CD4-positive, alpha-beta T cell (primary cell): ENCODE data around the gene SRPK2. TPM values are rescaled to one million over a fixed set of nuclear protein-coding genes. Genes with fewer than 3 reads are reported as not detected.

Experiments used
- ATAC-seq: fragments of 200-7000 bp; cut with Tn5 transposase; one replicate; pipeline ENCODE4 v1.10.0; 2022; ENCODE audit warnings: mild to moderate bottlenecking; ENCODE audit not compliant: poor library complexity
- CTCF ChIA-PET: fragments of 350-600 bp; sonication (Branson Sonifier 250); formaldehyde crosslinking; loops from one replicate; lab custom pipeline; 2021; ENCODE audit warnings: antibody characterized with exemption, inconsistent platforms; lab: Charles Lee
- POLR2A ChIA-PET: fragments of 350-600 bp; sonication (Branson Sonifier 250); formaldehyde crosslinking; loops from one replicate; lab custom pipeline; 2021; ENCODE audit warnings: antibody characterized with exemption, inconsistent platforms; lab: Charles Lee
- DNase-seq, 14 experiments: peaks; one replicate each; pipeline ENCODE4 v3.0.0-alpha.2; 2013 to 2020; ENCODE audit warnings: mixed read lengths in 2 of 14
- H3K27ac ChIP-seq, 2 donors: one replicate each; pipeline versions ENCODE4 v1.5.1 to v1.7.0; 2013; ENCODE audit warnings: low read length in 2 of 2, low read depth in 1 of 2, mild to moderate bottlenecking in 1 of 2
- H3K27me3 ChIP-seq, 2 experiments: 1 replicate in 1 of 2; 2 replicates in 1 of 2; pipeline versions ENCODE4 v1.6.1 to v1.7.0; 2013; ENCODE audit warnings: low read length in 2 of 2, control low read depth in 1 of 2, mild to moderate bottlenecking in 1 of 2, moderate library complexity in 1 of 2; ENCODE audit not compliant: insufficient read depth in 2 of 2, control insufficient read depth in 1 of 2
- H3K36me3 ChIP-seq: one replicate; pipeline ENCODE4 v1.6.1; 2013; ENCODE audit warnings: low read length, control low read depth; ENCODE audit not compliant: insufficient read depth
- H3K4me1 ChIP-seq: one replicate; pipeline ENCODE4 v1.6.1; 2013; ENCODE audit warnings: low read length, control low read depth; ENCODE audit not compliant: insufficient read depth
- H3K4me3 ChIP-seq: one replicate; pipeline ENCODE4 v1.5.1; 2013; ENCODE audit warnings: mild to moderate bottlenecking, low read length, moderate library complexity
- H3K9me3 ChIP-seq, 2 experiments: 1 replicate in 1 of 2; 2 replicates in 1 of 2; pipeline versions ENCODE4 v1.6.1 to v1.7.0; 2013; ENCODE audit warnings: low read length in 2 of 2, mild to moderate bottlenecking in 2 of 2, control low read depth in 1 of 2, moderate library complexity in 1 of 2; ENCODE audit not compliant: control insufficient read depth in 1 of 2, insufficient read depth in 1 of 2
- H3K27ac Mint-ChIP-seq: one replicate; pipeline ENCODE4 v1.8.0; 2020; ENCODE audit warnings: mixed read lengths
- H3K27me3 Mint-ChIP-seq: one replicate; pipeline ENCODE4 v1.8.0; 2021; ENCODE audit warnings: mixed read lengths
- H3K36me3 Mint-ChIP-seq: one replicate; pipeline ENCODE4 v1.8.0; 2021; ENCODE audit warnings: low read depth, mixed read lengths
- H3K4me1 Mint-ChIP-seq: one replicate; pipeline ENCODE4 v1.8.0; 2021; ENCODE audit warnings: low read depth, mixed read lengths
- H3K4me3 Mint-ChIP-seq: one replicate; pipeline ENCODE4 v1.8.0; 2020; ENCODE audit warnings: mild to moderate bottlenecking, mixed read lengths
- H3K9me3 Mint-ChIP-seq: one replicate; pipeline ENCODE4 v1.8.0; 2020; ENCODE audit warnings: mixed read lengths
- CTCF ChIP-seq: fragments of 200-600 bp; IDR thresholded peaks from one replicate; pipeline ENCODE4 v1.8.0; 2022; ENCODE audit warnings: antibody characterized with exemption, mild to moderate bottlenecking
- intact Hi-C, 2 experiments: fragments of 100-400 bp; cut with DNase I in 1 of 2; cut with micrococcal nuclease in 1 of 2; formaldehyde crosslinking; loops; one replicate each; pipeline versions ENCODE4 v1.15.1 to v1.9.0; 2023 to 2025; cut with DNase I, micrococcal nuclease
- total RNA-seq, 174 experiments: library from RNA in 2 of 174; stranded (reverse) in 2 of 174; gene quantifications; one replicate each; pipeline ENCODE4 v1.2.3 and lab custom pipeline; 2021 to 2026

SRPK2 gene
- total RNA-seq, 2 experiments from 2014 or later, result 39.9 to 40.9 TPM

- Mint-ChIP-seq H3K36me3 (peaks cover 35% of the 10 kb centered on the region), H3K9me3 (no peaks in the 10 kb centered on the region), H3K27me3 (no peaks in the 10 kb centered on the region), H3K4me1 (peaks cover 33% of the 10 kb centered on the region), H3K4me3 (no peak overlapping the region), H3K27ac (no peak overlapping the region)
- intact Hi-C loops, result no loop called here
- Histone ChIP-seq H3K4me1 (peaks cover 3% of the 10 kb centered on the region), H3K4me3 (no peak overlapping the region), H3K9me3 (peaks cover 0 to 6% of the 10 kb centered on the region in 2 experiments), H3K27ac (no peak overlapping the region), H3K27me3 (no peaks in the 10 kb centered on the region), H3K36me3 (no peaks in the 10 kb centered on the region)
- DNase-seq, result no peak
- CTCF ChIA-PET, result no interaction called here
- no peak for ATAC-seq
- TF ChIP-seq CTCF, result no peak
- POLR2A ChIA-PET, result no interaction called here
Observed at GRCh38 chr7:105229641-105230040, 159.1 kb downstream of the SRPK2 start.

- POLR2A ChIA-PET, result no interaction called here
- H3K4me3 ChIP-seq, result no peak overlapping the region
Observed at GRCh38 chr7:105228555-105228954, 160.2 kb downstream of the SRPK2 start.

GRCh38 chr7:105227391-105227790 lies 161.3 kb downstream of the SRPK2 start:
- Mint-ChIP-seq H3K4me1 (peaks cover 36% of the 10 kb centered on the region), H3K4me3 (no peak overlapping the region), H3K36me3 (peaks cover 35% of the 10 kb centered on the region), H3K27me3 (no peaks in the 10 kb centered on the region), H3K27ac (no peak overlapping the region), H3K9me3 (no peaks in the 10 kb centered on the region)
- CTCF ChIA-PET, result no interaction called here
- Histone ChIP-seq H3K36me3 (no peaks in the 10 kb centered on the region), H3K27ac (no peak overlapping the region), H3K4me3 (no peak overlapping the region), H3K9me3 (peaks cover 0 to 6% of the 10 kb centered on the region in 2 experiments), H3K4me1 (peaks cover 3% of the 10 kb centered on the region), H3K27me3 (no peaks in the 10 kb centered on the region)
- DNase-seq, result no peak
- intact Hi-C loops, result no loop called here
- ATAC-seq, result no peak
- POLR2A ChIA-PET, result no interaction called here
- TF ChIP-seq CTCF, result no peak

More at GRCh38 chr7:105228555-105228954, 160.2 kb downstream of the SRPK2 start:
- Mint-ChIP-seq H3K9me3 (no peaks in the 10 kb centered on the region), H3K27ac (no peak overlapping the region), H3K36me3 (peaks cover 35% of the 10 kb centered on the region), H3K27me3 (no peaks in the 10 kb centered on the region), H3K4me1 (peaks cover 29% of the 10 kb centered on the region), H3K4me3 (no peak overlapping the region)
- H3K27ac ChIP-seq, result no peak overlapping the region
- H3K9me3 ChIP-seq, result peaks cover 0 to 6% of the 10 kb centered on the region in 2 experiments
- H3K4me1 ChIP-seq, result peaks cover 3% of the 10 kb centered on the region
- DNase-seq (no peak), ATAC-seq (no peak)
- no peaks in the 10 kb centered on the region for H3K36me3 ChIP-seq
- CTCF ChIA-PET, result interaction anchor here (0.6 kb wide), 1 partner anchor 696 kb away, joined by 3 read pairs; no protein-coding TSS in a partner anchor
- H3K27me3 ChIP-seq, result no peaks in the 10 kb centered on the region
- TF ChIP-seq CTCF, result no peak
- intact Hi-C loops, result no loop called here
